Measurements from ENCODE around the gene SKP1. TPM values are rescaled to one million over a fixed set of nuclear protein-coding genes. Genes with fewer than 3 reads are reported as not detected.
A peak's percentile ranks its signal among the peaks of the same experiment; 100 is the strongest.
"Not testable (repeated sequence)": the region's sequence is repeated elsewhere in the genome, so short reads cannot be mapped to it uniquely, and the experiment has no call there.

SKP1 gene
- total RNA-seq, 4 donors from 2014 or later: 143 to 261 (median 196) TPM

GRCh38 chr5:134153657-134154056, 23.1 kb downstream of the SKP1 start:
- H3K36me3 ChIP-seq: peaks cover 81% of the 10 kb centered on the region
- WGBS: 100% methylated on average over 1 of the region's 1 CpG
- peaks cover 15% of the 10 kb centered on the region for H3K4me1 ChIP-seq
- no peaks in the 10 kb centered on the region for H3K9me3 ChIP-seq
- no peak overlapping the region for H3K4me3 ChIP-seq
- H3K27me3 ChIP-seq: no peaks in the 10 kb centered on the region
- no peak for TF ChIP-seq POLR2AphosphoS5 (IDR thresholded peaks at IDR 0.05)
- TF ChIP-seq POLR2A (IDR thresholded peaks at IDR 0.05): no peak
- no peak for TF ChIP-seq EP300 (IDR thresholded peaks at IDR 0.05)
- no peak for TF ChIP-seq CTCF (IDR thresholded peaks at IDR 0.05)
- H3K27ac ChIP-seq: no peak overlapping the region
- no peak for DNase-seq (ENCODE audit: low spot score in 2 of 2)

- Histone ChIP-seq H3K9me3 (no peaks in the 10 kb centered on the region), H3K36me3 (peaks cover 81% of the 10 kb centered on the region), H3K27ac (no peak overlapping the region), H3K4me3 (no peak overlapping the region), H3K4me1 (peaks cover 19% of the 10 kb centered on the region), H3K27me3 (no peaks in the 10 kb centered on the region)
- DNase-seq (ENCODE audit: low spot score in 2 of 2): no peak
- no peak for TF ChIP-seq POLR2A (IDR thresholded peaks at IDR 0.05)
- TF ChIP-seq EP300 (IDR thresholded peaks at IDR 0.05): no peak
- no peak for TF ChIP-seq POLR2AphosphoS5 (IDR thresholded peaks at IDR 0.05)
- TF ChIP-seq CTCF (IDR thresholded peaks at IDR 0.05): no peak
- WGBS: 93% methylated on average over 3 of the region's 3 CpGs
Observed at GRCh38 chr5:134153241-134153640, 23.5 kb downstream of the SKP1 start.

GRCh38 chr5:134152173-134152832, 24.4 kb downstream of the SKP1 start:
- DNase-seq (ENCODE audit: low spot score in 2 of 2): not testable (repeated sequence)

GRCh38 chr5:134151723-134152122, 25.0 kb downstream of the SKP1 start:
- Histone ChIP-seq H3K27me3 (no peaks in the 10 kb centered on the region), H3K27ac (no peak overlapping the region), H3K36me3 (peaks cover 79% of the 10 kb centered on the region), H3K4me1 (peaks cover 20% of the 10 kb centered on the region), H3K4me3 (no peak overlapping the region), H3K9me3 (no peaks in the 10 kb centered on the region)
- TF ChIP-seq EP300 (IDR thresholded peaks at IDR 0.05) (no peak), CTCF (IDR thresholded peaks at IDR 0.05) (no peak), POLR2A (IDR thresholded peaks at IDR 0.05) (no peak), POLR2AphosphoS5 (IDR thresholded peaks at IDR 0.05) (no peak)
- no peak for DNase-seq (ENCODE audit: low spot score in 2 of 2)
- WGBS: 91% methylated on average over 3 of the region's 3 CpGs

More at GRCh38 chr5:134152173-134152832, 24.4 kb downstream of the SKP1 start:
- H3K4me3 ChIP-seq, H3K27me3 ChIP-seq, H3K27ac ChIP-seq, H3K9me3 ChIP-seq: not testable (repeated sequence)
- peaks cover 20% of the 10 kb centered on the region for H3K4me1 ChIP-seq
- H3K36me3 ChIP-seq: peaks cover 79% of the 10 kb centered on the region
- WGBS: 96% methylated on average over 15 of the region's 15 CpGs

- Histone ChIP-seq H3K27me3 (no peaks in the 10 kb centered on the region), H3K9me3 (no peaks in the 10 kb centered on the region), H3K4me1 (peaks cover 27% of the 10 kb centered on the region), H3K27ac (peak overlapping the region; percentile 59), H3K36me3 (peaks cover 86% of the 10 kb centered on the region), H3K4me3 (no peak overlapping the region)
- no peak for TF ChIP-seq POLR2AphosphoS5 (IDR thresholded peaks at IDR 0.05)
- no peak for TF ChIP-seq EP300 (IDR thresholded peaks at IDR 0.05)
- TF ChIP-seq POLR2A (IDR thresholded peaks at IDR 0.05): no peak
- TF ChIP-seq CTCF (IDR thresholded peaks at IDR 0.05): no peak
- no peak for DNase-seq (ENCODE audit: low spot score in 2 of 2)
- WGBS: 59% methylated on average over 4 of the region's 4 CpGs
Observed at GRCh38 chr5:134149571-134150303, 27.0 kb downstream of the SKP1 start.
